SK-N-SH (cell line): Measurements from ENCODE around the gene FSD2. TPM values are rescaled to one million over a fixed set of nuclear protein-coding genes. Genes with fewer than 3 reads are reported as not detected.

ENCODE experiments used
- CTCF ChIA-PET: fragments of 300-600, 350-600 bp; formaldehyde crosslinking; extraction: SDS; loops from one replicate; lab custom pipeline; 2021; lab: Yijun Ruan, JAX
- POLR2A ChIA-PET: fragments of 350-600 bp; sonication (Branson Sonifier 250); formaldehyde crosslinking; extraction: SDS; loops from one replicate; lab custom pipeline; 2020; ENCODE audit warnings: antibody characterized with exemption, inconsistent platforms; lab: Yijun Ruan, JAX
- DNase-seq: peaks from one replicate; pipeline ENCODE4 v3.0.0; 2012
- H2AFZ ChIP-seq: fragments of 200-600 bp; sonication (generic); 2 replicates; pipeline ENCODE4 v1.8.1; 2016; ENCODE audit warnings: antibody characterized with exemption, mild to moderate bottlenecking, low read depth
- H3F3A ChIP-seq: fragments of 200-600 bp; sonication (generic); replicated peaks from 2 replicates; pipeline ENCODE3; 2016; ENCODE audit warnings: antibody characterized with exemption, mild to moderate bottlenecking; ENCODE audit not compliant: insufficient read depth
- H3K27ac ChIP-seq, 2 experiments: fragments of 200-500 bp in 1 of 2; fragments of 200-600 bp in 1 of 2; sonication (Bioruptor generic) in 1 of 2; sonication (generic), shearing (Covaris generic) in 1 of 2; 2 replicates each; pipeline versions ENCODE4 v1.5.1 to v1.6.1; 2014 to 2016; ENCODE audit warnings: low read depth in 2 of 2, inconsistent platforms in 1 of 2, low read length in 1 of 2, mild to moderate bottlenecking in 1 of 2, mixed read lengths in 1 of 2
- H3K27me3 ChIP-seq: fragments of 200-600 bp; sonication (generic), shearing (Covaris generic); 2 replicates; pipeline ENCODE4 v1.6.1; 2016; ENCODE audit warnings: mixed run types; ENCODE audit not compliant: insufficient read depth
- H3K36me3 ChIP-seq, 2 experiments: fragments of 200-500 bp in 1 of 2; fragments of 200-600 bp in 1 of 2; sonication (Bioruptor generic) in 1 of 2; sonication (generic) in 1 of 2; replicated peaks in 1 of 2; 2 replicates each; pipeline versions ENCODE3 to v1.5.1; 2014 to 2016; ENCODE audit warnings: low read length in 1 of 2, mild to moderate bottlenecking in 1 of 2; ENCODE audit not compliant: insufficient read depth in 2 of 2, control insufficient read depth in 1 of 2
- H3K4me1 ChIP-seq, 2 experiments: fragments of 200-500 bp in 1 of 2; fragments of 200-600 bp in 1 of 2; sonication (Bioruptor generic) in 1 of 2; sonication (generic), shearing (Covaris generic) in 1 of 2; 2 replicates each; pipeline versions ENCODE4 v1.5.1 to v1.6.1; 2014 to 2016; ENCODE audit warnings: low read depth in 1 of 2, low read length in 1 of 2, mixed run types in 1 of 2; ENCODE audit not compliant: insufficient read depth in 2 of 2, control insufficient read depth in 1 of 2
- H3K4me2 ChIP-seq: fragments of 200-600 bp; sonication (generic), shearing (Covaris generic); 2 replicates; pipeline ENCODE4 v1.6.1; 2017; ENCODE audit warnings: mixed run types
- H3K4me3 ChIP-seq, 2 experiments: fragments of 200-500 bp in 1 of 2; fragments of 200-600 bp in 1 of 2; sonication (Bioruptor generic) in 1 of 2; sonication (generic), shearing (Covaris generic) in 1 of 2; 2 replicates each; pipeline versions ENCODE4 v1.5.1 to v1.8.1; 2014 to 2016; ENCODE audit warnings: low read depth in 2 of 2, inconsistent platforms in 1 of 2, low read length in 1 of 2, mild to moderate bottlenecking in 1 of 2, mixed read lengths in 1 of 2, moderate library complexity in 1 of 2
- H3K79me2 ChIP-seq: fragments of 200-600 bp; sonication (generic); 2 replicates; pipeline ENCODE4 v1.8.1; 2017; ENCODE audit warnings: mild to moderate bottlenecking; ENCODE audit not compliant: insufficient read depth
- H3K9ac ChIP-seq: fragments of 200-600 bp; sonication (generic); 2 replicates; pipeline ENCODE4 v1.6.1; 2017; ENCODE audit warnings: mixed run types
- H3K9me2 ChIP-seq: fragments of 200-600 bp; sonication (generic); 2 replicates; pipeline ENCODE4 v1.6.1; 2017; ENCODE audit warnings: mixed run types
- H3K9me3 ChIP-seq: fragments of 200-600 bp; sonication (generic); 2 replicates; pipeline ENCODE4 v1.6.1; 2017; ENCODE audit warnings: mixed run types, mild to moderate bottlenecking, moderate library complexity
- H4K20me1 ChIP-seq: fragments of 200-600 bp; sonication (generic); 2 replicates; pipeline ENCODE4 v1.6.1; 2017; ENCODE audit warnings: mild to moderate bottlenecking, mixed run types; ENCODE audit not compliant: insufficient read depth
- CTCF ChIP-seq: fragments of 200-600 bp; sonication (generic); IDR thresholded peaks from 2 replicates; pipeline ENCODE4 v1.6.1; 2017; ENCODE audit warnings: antibody characterized with exemption, mild to moderate bottlenecking, moderate library complexity
- ELF1 ChIP-seq: IDR thresholded peaks from 2 replicates; pipeline ENCODE4 v1.4.0; 2012
- EP300 ChIP-seq, 2 experiments: IDR thresholded peaks; 2 replicates each; pipeline versions ENCODE4 v1.4.0 to v1.6.1; 2012; ENCODE audit warnings: borderline replicate concordance in 1 of 2, low read depth in 1 of 2, low read length in 1 of 2
- EZH2phosphoT487 ChIP-seq: fragments of 200-600 bp; sonication (generic); IDR thresholded peaks from 2 replicates; pipeline ENCODE4 v1.6.1; 2017; ENCODE audit warnings: low read depth, mixed run types, mild to moderate bottlenecking, antibody characterized with exemption, moderate library complexity, borderline replicate concordance
- GABPA ChIP-seq: IDR thresholded peaks from 2 replicates; pipeline ENCODE4 v1.4.0; 2012; ENCODE audit warnings: low read depth, mild to moderate bottlenecking
- GATA2 ChIP-seq: sonication (generic); formaldehyde crosslinking; IDR thresholded peaks from 2 replicates; pipeline ENCODE4 v1.5.0; 2020; ENCODE audit warnings: mild to moderate bottlenecking, missing genetic modification reagents
- MXI1 ChIP-seq: IDR thresholded peaks from 2 replicates; pipeline ENCODE4 v1.6.1; 2012; ENCODE audit warnings: mild to moderate bottlenecking, low read depth, low read length, improper control_type of control experiment
- POLR2AphosphoS5 ChIP-seq: IDR thresholded peaks from 2 replicates; pipeline ENCODE4 v1.6.1; 2012; ENCODE audit warnings: low read depth, low read length
- RXRA ChIP-seq: IDR thresholded peaks from 2 replicates; pipeline ENCODE4 v1.4.0; 2012; ENCODE audit warnings: low read depth, mild to moderate bottlenecking, borderline replicate concordance
- TAF1 ChIP-seq: IDR thresholded peaks from 2 replicates; pipeline ENCODE4 v1.6.1; 2012; ENCODE audit warnings: low read depth, mild to moderate bottlenecking, low read length, moderate library complexity, borderline replicate concordance
- YY1 ChIP-seq: IDR thresholded peaks from 2 replicates; pipeline ENCODE4 v1.4.0; 2012; ENCODE audit warnings: low read depth, mild to moderate bottlenecking
- WGBS: methylation state at CpG from one replicate; pipeline ENCODE4 v1.1.6; 2017; ENCODE audit warnings: low lambda C conversion rate; 5-methylcytosine and 5-hydroxymethylcytosine counted together
- polyA plus RNA-seq, 3 experiments: library from polyadenylated mRNA; depleted of rRNA; stranded (reverse); fragments of >200 nt; gene quantifications; 2 replicates each; pipeline ENCODE4 v1.2.3, GENCODE V29; 2012
- TF ChIP-seq, protein P1 (sequence below): IDR thresholded peaks from 2 replicates; pipeline ENCODE4; 2012
- TF ChIP-seq, protein P2 (sequence below): IDR thresholded peaks from 2 replicates; pipeline ENCODE4 v1.4.0; 2012; ENCODE audit warnings: low read depth
- TF ChIP-seq, protein P3 (sequence below): IDR thresholded peaks from 2 replicates; pipeline ENCODE4 v1.6.1; 2012; ENCODE audit warnings: mild to moderate bottlenecking, low read depth, low read length, moderate library complexity

The FSD2 gene
- polyA plus RNA-seq, 1 of the 3 experiments (the other 2 are of a cell fraction) = not detected

- Histone ChIP-seq H3K4me3 (peak overlapping the region; percentile 83 to 84), H3K9me2 (no peaks in the 10 kb centered on the region), H3K9me3 (no peaks in the 10 kb centered on the region), H3K4me2 (peak overlapping the region; percentile 88), H2AFZ (peak overlapping the region; percentile 92), H3K27ac (peak overlapping the region; percentile 67 to 79; a peak in 3 of 4 replicates), H3K27me3 (no peaks in the 10 kb centered on the region), H3F3A (peaks cover 8% of the 10 kb centered on the region), H3K9ac (peak overlapping the region; percentile 80), H3K79me2 (peaks cover 55% of the 10 kb centered on the region), H3K4me1 (peaks cover 3 to 6% of the 10 kb centered on the region in 2 experiments; a peak in 2 of 4 replicates), H4K20me1 (peaks cover 13% of the 10 kb centered on the region), H3K36me3 (peaks cover 26 to 28% of the 10 kb centered on the region in 2 experiments)
- TF ChIP-seq YY1 = no peak
- TF ChIP-seq CTCF = 0 out of 2 replicates have a peak, but pooled peaks have one; percentile 13
- CTCF ChIA-PET = interaction anchor here (1.0 to 3.4 kb wide), 3 partner anchors 210 to 249 kb away, joined by 3 to 17 read pairs (median 5); partner anchors contain the start of gene RPS17
- 2% methylated on average over 8 of the region's 8 CpGs for whole genome bisulfite sequencing
- peak; percentile 27 for DNase-seq
- POLR2A ChIA-PET = interaction anchor here (0.8 to 3.5 kb wide), 13 partner anchors 8 to 211 kb away, joined by 3 to 35 read pairs (median 4); partner anchors contain the start of genes AP3B2 and RPS17
Measured at GRCh38 chr15:82750831-82751180, 55.1 kb downstream of the FSD2 start.

GRCh38 chr15:82749951-82750830 is 55.7 kb downstream of the FSD2 start:
- Histone ChIP-seq H3K9ac (peak overlapping the region; percentile 80), H2AFZ (peak overlapping the region; percentile 92), H3K27ac (peak overlapping the region; percentile 79 to 93), H3K4me2 (peak overlapping the region; percentile 88), H3K4me1 (peaks cover 3 to 6% of the 10 kb centered on the region in 2 experiments; a peak in 2 of 4 replicates), H3K36me3 (peaks cover 20 to 21% of the 10 kb centered on the region in 2 experiments), H3K79me2 (peaks cover 49% of the 10 kb centered on the region), H3K9me2 (no peaks in the 10 kb centered on the region), H3F3A (peaks cover 8% of the 10 kb centered on the region), H3K9me3 (no peaks in the 10 kb centered on the region), H3K4me3 (peak overlapping the region; percentile 83 to 84), H3K27me3 (no peaks in the 10 kb centered on the region), H4K20me1 (peaks cover 13% of the 10 kb centered on the region)
- 2% methylated on average over 37 of the region's 47 CpGs for WGBS
- peak; percentile 88 for DNase-seq
- CTCF ChIA-PET = interaction anchor here (1.0 to 3.4 kb wide), 4 partner anchors 13 to 250 kb away, joined by 3 to 17 read pairs (median 4); partner anchors contain the start of gene RPS17
- POLR2A ChIA-PET = interaction anchor here (0.8 to 3.5 kb wide), 14 partner anchors 9 to 210 kb away, joined by 3 to 35 read pairs (median 4); partner anchors contain the start of genes AP3B2 and RPS17
- TF ChIP-seq ELF1 = peak; percentile 46; the same call in 1 of the 2 replicates
- peak; percentile 44 for TF ChIP-seq GATA2
- peak; percentile 96 for TF ChIP-seq MXI1
- peak; percentile 98 for TF ChIP-seq POLR2AphosphoS5
- peak; percentile 99 for TF ChIP-seq GABPA
- peak in 1 of 2 experiments; percentile 80; a peak in 2 of 4 replicates for TF ChIP-seq EP300 (IDR thresholded peaks at IDR 0.05; ENCODE audit: borderline replicate concordance in 1 of 2, low read depth in 1 of 2, low read length in 1 of 2)
- TF ChIP-seq, protein P1, sequence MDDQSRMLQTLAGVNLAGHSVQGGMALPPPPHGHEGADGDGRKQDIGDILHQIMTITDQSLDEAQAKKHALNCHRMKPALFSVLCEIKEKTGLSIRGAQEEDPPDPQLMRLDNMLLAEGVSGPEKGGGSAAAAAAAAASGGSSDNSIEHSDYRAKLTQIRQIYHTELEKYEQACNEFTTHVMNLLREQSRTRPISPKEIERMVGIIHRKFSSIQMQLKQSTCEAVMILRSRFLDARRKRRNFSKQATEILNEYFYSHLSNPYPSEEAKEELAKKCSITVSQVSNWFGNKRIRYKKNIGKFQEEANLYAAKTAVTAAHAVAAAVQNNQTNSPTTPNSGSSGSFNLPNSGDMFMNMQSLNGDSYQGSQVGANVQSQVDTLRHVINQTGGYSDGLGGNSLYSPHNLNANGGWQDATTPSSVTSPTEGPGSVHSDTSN = no peak
- no peak for TF ChIP-seq RXRA
- TF ChIP-seq, protein P2, sequence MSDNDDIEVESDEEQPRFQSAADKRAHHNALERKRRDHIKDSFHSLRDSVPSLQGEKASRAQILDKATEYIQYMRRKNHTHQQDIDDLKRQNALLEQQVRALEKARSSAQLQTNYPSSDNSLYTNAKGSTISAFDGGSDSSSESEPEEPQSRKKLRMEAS = peak; percentile 98
- TF ChIP-seq TAF1 = peak; percentile 88
- TF ChIP-seq, protein P3, sequence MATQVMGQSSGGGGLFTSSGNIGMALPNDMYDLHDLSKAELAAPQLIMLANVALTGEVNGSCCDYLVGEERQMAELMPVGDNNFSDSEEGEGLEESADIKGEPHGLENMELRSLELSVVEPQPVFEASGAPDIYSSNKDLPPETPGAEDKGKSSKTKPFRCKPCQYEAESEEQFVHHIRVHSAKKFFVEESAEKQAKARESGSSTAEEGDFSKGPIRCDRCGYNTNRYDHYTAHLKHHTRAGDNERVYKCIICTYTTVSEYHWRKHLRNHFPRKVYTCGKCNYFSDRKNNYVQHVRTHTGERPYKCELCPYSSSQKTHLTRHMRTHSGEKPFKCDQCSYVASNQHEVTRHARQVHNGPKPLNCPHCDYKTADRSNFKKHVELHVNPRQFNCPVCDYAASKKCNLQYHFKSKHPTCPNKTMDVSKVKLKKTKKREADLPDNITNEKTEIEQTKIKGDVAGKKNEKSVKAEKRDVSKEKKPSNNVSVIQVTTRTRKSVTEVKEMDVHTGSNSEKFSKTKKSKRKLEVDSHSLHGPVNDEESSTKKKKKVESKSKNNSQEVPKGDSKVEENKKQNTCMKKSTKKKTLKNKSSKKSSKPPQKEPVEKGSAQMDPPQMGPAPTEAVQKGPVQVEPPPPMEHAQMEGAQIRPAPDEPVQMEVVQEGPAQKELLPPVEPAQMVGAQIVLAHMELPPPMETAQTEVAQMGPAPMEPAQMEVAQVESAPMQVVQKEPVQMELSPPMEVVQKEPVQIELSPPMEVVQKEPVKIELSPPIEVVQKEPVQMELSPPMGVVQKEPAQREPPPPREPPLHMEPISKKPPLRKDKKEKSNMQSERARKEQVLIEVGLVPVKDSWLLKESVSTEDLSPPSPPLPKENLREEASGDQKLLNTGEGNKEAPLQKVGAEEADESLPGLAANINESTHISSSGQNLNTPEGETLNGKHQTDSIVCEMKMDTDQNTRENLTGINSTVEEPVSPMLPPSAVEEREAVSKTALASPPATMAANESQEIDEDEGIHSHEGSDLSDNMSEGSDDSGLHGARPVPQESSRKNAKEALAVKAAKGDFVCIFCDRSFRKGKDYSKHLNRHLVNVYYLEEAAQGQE = 0 out of 2 replicates have a peak, but pooled peaks have one; percentile 3
- TF ChIP-seq EZH2phosphoT487 = no peak
